Endothelial cell (in vitro differentiated cells): ENCODE measurements around the gene DCP2. TPM values are rescaled to one million over a fixed set of nuclear protein-coding genes. Genes with fewer than 3 reads are reported as not detected.

Experiments used
- DNase-seq: peaks from one replicate; pipeline ENCODE4 v3.0.0; 2021; ENCODE audit warnings: low spot score
- H3K27ac Mint-ChIP-seq: one replicate; pipeline ENCODE4 v1.8.0; 2021; ENCODE audit warnings: mixed read lengths, inconsistent platforms; ENCODE audit not compliant: unreplicated experiment
- H3K27me3 Mint-ChIP-seq: one replicate; pipeline ENCODE4 v1.8.0; 2021; ENCODE audit warnings: mild to moderate bottlenecking, moderate library complexity, mixed read lengths, inconsistent platforms; ENCODE audit not compliant: unreplicated experiment
- H3K36me3 Mint-ChIP-seq: one replicate; pipeline ENCODE4 v1.8.0; 2021; ENCODE audit warnings: mild to moderate bottlenecking, low read depth, mixed read lengths, inconsistent platforms; ENCODE audit not compliant: unreplicated experiment
- H3K4me1 Mint-ChIP-seq: one replicate; pipeline ENCODE4 v1.8.0; 2021; ENCODE audit warnings: mild to moderate bottlenecking, mixed read lengths, inconsistent platforms; ENCODE audit not compliant: unreplicated experiment
- H3K4me3 Mint-ChIP-seq: one replicate; pipeline ENCODE4 v1.8.0; 2021; ENCODE audit warnings: mild to moderate bottlenecking, mixed read lengths, inconsistent platforms; ENCODE audit not compliant: unreplicated experiment
- H3K9me3 Mint-ChIP-seq: one replicate; pipeline ENCODE4 v1.8.0; 2021; ENCODE audit warnings: mixed read lengths, inconsistent platforms; ENCODE audit not compliant: unreplicated experiment
- CTCF ChIP-seq: fragments of 200-600 bp; sonication (generic); IDR thresholded peaks from one replicate; pipeline ENCODE4 v1.5.0; 2021; ENCODE audit warnings: antibody characterized with exemption; ENCODE audit not compliant: unreplicated experiment
- total RNA-seq: library from RNA; stranded (reverse); fragmentation: NEBNext Ultra II Directional; extraction: Animal tissue kit (Norgen Biotek cat#: 25700); gene quantifications from one replicate; pipeline ENCODE4 v1.2.1, GENCODE V29; 2021; ENCODE audit not compliant: unreplicated experiment

DCP2 gene
- total RNA-seq, 1 donor from 2014 or later = 75.6 TPM

GRCh38 chr5:113017881-113018635 is 41.5 kb downstream of the DCP2 start:
- Mint-ChIP-seq H3K27ac (no peak overlapping the region), H3K4me1 (peaks cover 6% of the 10 kb centered on the region), H3K4me3 (no peak overlapping the region), H3K27me3 (no peaks in the 10 kb centered on the region), H3K36me3 (peaks cover 11% of the 10 kb centered on the region), H3K9me3 (no peaks in the 10 kb centered on the region)
- TF ChIP-seq CTCF = no peak
- DNase-seq = no peak

GRCh38 chr5:113020461-113021273 is 44.1 kb downstream of the DCP2 start:
- no peaks in the 10 kb centered on the region for H3K9me3 Mint-ChIP-seq
- H3K27me3 Mint-ChIP-seq = no peaks in the 10 kb centered on the region
- DNase-seq = no peak
- no peak overlapping the region for H3K4me3 Mint-ChIP-seq
- H3K27ac Mint-ChIP-seq = no peak overlapping the region
- no peak for TF ChIP-seq CTCF
- peaks cover 2% of the 10 kb centered on the region for H3K36me3 Mint-ChIP-seq
- H3K4me1 Mint-ChIP-seq = peaks cover 6% of the 10 kb centered on the region

- Mint-ChIP-seq H3K27me3 (peaks cover 3% of the 10 kb centered on the region), H3K27ac (no peak overlapping the region), H3K4me1 (peaks cover 6% of the 10 kb centered on the region), H3K36me3 (peaks cover 21% of the 10 kb centered on the region), H3K9me3 (no peaks in the 10 kb centered on the region), H3K4me3 (no peak overlapping the region)
- TF ChIP-seq CTCF = no peak
- no peak for DNase-seq
These were observed 46.1 kb downstream of the DCP2 start for GRCh38 chr5:113022661-113023060.

GRCh38 chr5:113024076-113024697 is 47.6 kb downstream of the DCP2 start:
- Mint-ChIP-seq H3K27ac (no peak overlapping the region), H3K9me3 (no peaks in the 10 kb centered on the region), H3K36me3 (peaks cover 21% of the 10 kb centered on the region), H3K27me3 (peaks cover 3% of the 10 kb centered on the region), H3K4me3 (no peak overlapping the region), H3K4me1 (peaks cover 6% of the 10 kb centered on the region)
- DNase-seq = no peak
- no peak for TF ChIP-seq CTCF
